ENCODE data around the gene GRN. TPM values are rescaled to one million over a fixed set of nuclear protein-coding genes. Genes with fewer than 3 reads are reported as not detected.

The GRN gene
- total and polyA plus RNA-seq, 2 of the 8 experiments (the other 6 are each of a cell fraction or from before 2014, with no cell fraction given): 108 to 387 TPM

- TF ChIP-seq SAP30 (IDR thresholded peaks at IDR 0.05; ENCODE audit: insufficient read depth, insufficient replicate concordance, low read length) (no peak), ATF3 (IDR thresholded peaks at IDR 0.05; ENCODE audit: insufficient read depth, low read depth, low read length) (no peak), KDM5A (IDR thresholded peaks at IDR 0.05; ENCODE audit: low read length) (no peak), HDAC6 (IDR thresholded peaks at IDR 0.05; ENCODE audit: low read depth, low read length) (no peak), JUN (IDR thresholded peaks at IDR 0.05; ENCODE audit: low read depth, low read length) (no peak), KDM1A (IDR thresholded peaks at IDR 0.05; ENCODE audit: borderline replicate concordance, low read length) (no peak), SIRT6 (IDR thresholded peaks at IDR 0.05; ENCODE audit: low read length) (no peak)
Observed at GRCh38 chr17:44308865-44309264, 36.2 kb upstream of the GRN start (continued).
